Fibroblast of the aortic adventitia (primary cell): ENCODE results near the gene FAM209B. TPM values are rescaled to one million over a fixed set of nuclear protein-coding genes. Genes with fewer than 3 reads are reported as not detected.
A peak's percentile ranks its signal among the peaks of the same experiment; 100 is the strongest.
"Not testable (repeated sequence)": the region's sequence is repeated elsewhere in the genome, so short reads cannot be mapped to it uniquely, and the experiment has no call there.

Source experiments
- DNase-seq: peaks from one replicate; pipeline ENCODE4 v3.0.0-alpha.2; 2010; ENCODE audit warnings: low read depth
- H3K4me3 ChIP-seq: 2 replicates; pipeline ENCODE4 v1.5.1; 2011; ENCODE audit warnings: low read depth, mild to moderate bottlenecking, control low read depth, low read length, moderate library complexity
- total RNA-seq: library from RNA; depleted of rRNA; stranded (reverse); fragments of >200 nt; gene quantifications from 2 replicates; pipeline ENCODE4 v1.2.3, GENCODE V29; 2012; ENCODE audit warnings: low replicate concordance
- TF ChIP-seq, protein P1 (sequence below): IDR thresholded peaks from 2 replicates; pipeline ENCODE4 v1.5.1; 2011; ENCODE audit warnings: mild to moderate bottlenecking, low read length, control low read depth, inconsistent platforms; ENCODE audit not compliant: insufficient read depth

Gene FAM209B, protein sequence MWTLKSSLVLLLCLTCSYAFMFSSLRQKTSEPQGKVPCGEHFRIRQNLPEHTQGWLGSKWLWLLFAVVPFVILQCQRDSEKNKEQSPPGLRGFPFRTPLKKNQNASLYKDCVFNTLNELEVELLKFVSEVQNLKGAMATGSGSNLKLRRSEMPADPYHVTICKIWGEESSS
- total RNA-seq = not detected in 2 replicates

DNA sequence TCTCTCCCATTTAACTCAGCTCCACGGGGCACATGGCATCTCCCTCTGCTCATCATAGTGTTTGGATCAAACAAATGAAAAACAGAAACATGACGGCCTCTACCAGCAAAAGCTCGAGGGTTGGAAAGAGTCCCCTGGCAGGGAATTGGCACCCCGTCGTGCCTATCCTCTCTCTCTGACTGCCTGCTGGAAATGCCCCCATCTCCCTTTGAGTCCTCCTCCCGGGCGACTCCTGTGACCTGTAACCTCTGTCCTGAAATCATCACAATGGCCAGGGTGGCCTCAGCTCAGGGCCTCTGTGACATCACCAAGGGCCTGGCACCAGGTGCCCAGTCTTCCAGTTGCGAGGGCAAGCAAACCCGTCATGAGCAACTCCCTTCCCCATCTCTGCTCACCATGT is at the start of gene FAM209B:
TSS of gene FAM209B (plus strand) at position 301 of the 400 bp plus-strand sequence. CDS start at position 397, 96 bp downstream.
- not testable (repeated sequence) for H3K4me3 ChIP-seq, DNase-seq

DNA sequence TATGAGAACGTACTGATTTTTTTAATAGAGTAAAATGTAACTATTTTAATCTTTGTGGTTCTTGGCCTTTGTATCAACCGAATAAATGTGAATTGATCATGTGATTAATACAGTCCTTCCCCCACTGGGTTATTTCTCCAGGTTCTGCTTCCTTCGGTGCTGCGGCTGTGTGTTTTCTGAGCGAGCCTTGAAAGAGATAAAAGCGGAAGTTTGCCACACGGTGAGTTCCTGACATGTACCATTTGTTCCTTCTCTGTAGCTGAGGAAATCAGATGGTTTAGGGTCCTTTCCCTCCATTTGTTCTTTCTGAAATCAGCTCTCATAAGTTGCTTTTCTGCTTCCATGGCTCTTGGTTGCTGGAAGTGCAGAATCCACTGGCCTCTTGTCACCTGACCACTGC is 49.1 kb upstream of the FAM209B start:
- TF ChIP-seq, protein P1, sequence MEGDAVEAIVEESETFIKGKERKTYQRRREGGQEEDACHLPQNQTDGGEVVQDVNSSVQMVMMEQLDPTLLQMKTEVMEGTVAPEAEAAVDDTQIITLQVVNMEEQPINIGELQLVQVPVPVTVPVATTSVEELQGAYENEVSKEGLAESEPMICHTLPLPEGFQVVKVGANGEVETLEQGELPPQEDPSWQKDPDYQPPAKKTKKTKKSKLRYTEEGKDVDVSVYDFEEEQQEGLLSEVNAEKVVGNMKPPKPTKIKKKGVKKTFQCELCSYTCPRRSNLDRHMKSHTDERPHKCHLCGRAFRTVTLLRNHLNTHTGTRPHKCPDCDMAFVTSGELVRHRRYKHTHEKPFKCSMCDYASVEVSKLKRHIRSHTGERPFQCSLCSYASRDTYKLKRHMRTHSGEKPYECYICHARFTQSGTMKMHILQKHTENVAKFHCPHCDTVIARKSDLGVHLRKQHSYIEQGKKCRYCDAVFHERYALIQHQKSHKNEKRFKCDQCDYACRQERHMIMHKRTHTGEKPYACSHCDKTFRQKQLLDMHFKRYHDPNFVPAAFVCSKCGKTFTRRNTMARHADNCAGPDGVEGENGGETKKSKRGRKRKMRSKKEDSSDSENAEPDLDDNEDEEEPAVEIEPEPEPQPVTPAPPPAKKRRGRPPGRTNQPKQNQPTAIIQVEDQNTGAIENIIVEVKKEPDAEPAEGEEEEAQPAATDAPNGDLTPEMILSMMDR = no peak
- no peak for DNase-seq
- no peak overlapping the region for H3K4me3 ChIP-seq

DNA sequence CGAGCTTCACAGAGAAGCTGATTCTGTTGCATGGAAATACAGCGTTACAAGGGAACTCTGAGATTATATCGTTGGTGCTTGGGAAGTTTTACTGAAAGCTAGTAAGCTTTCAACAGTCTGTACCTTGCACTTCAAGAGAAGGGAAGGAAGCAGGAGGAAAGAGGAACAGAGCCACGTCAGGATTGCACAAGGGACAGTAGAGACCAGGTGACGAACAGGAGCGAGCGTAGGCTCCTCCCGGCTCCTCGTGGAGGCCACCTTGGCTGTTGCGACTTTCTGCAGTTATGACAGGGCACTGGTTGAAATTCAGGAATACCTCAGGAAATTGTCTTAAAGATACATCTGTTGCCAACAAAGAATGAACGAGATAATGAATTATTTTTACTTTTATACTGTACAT is 45.8 kb upstream of the FAM209B start:
- no peak for DNase-seq
- TF ChIP-seq, protein P1 = no peak
- H3K4me3 ChIP-seq = no peak overlapping the region

DNA sequence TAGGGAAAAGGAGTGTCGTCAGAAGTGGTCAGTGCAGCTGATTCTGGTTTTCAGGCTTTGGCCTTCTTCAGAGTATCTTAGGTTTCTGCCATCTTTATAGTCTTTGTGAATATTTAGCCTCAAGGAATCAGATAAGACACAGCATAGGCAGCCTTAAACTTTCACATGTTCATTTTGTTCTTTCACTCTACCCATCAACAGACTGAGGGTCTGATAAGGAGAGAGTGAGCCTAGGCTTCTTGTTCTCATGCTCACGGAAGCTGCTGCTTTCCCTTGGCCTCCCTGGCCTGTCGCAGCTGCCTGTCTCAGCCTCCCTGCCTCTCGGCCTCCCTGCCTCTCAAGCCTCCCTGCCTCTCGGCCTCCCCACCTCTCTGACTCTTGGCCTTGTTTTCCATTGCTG is 44.5 kb upstream of the FAM209B start:
- TF ChIP-seq, protein P1 = no peak
- no peak for DNase-seq
- no peak overlapping the region for H3K4me3 ChIP-seq

DNA sequence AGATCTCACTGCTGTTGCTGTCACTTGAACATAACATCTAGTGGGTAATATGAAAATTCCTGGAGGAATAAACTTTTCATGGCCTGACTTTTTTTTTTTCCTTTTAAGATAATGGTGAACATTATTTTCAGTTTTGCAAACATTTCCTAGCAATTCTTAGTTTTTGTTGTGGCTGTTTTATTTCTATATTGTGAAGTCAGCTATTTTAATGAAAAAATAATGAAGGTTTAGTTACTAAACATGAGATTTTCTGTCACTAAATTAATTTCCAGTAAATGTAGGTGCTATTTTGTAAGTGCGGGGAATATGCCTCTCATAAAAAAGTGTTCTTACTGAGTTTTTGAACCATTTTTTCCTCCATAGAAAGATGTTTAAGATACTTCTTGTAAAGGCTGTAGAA is 31.9 kb upstream of the FAM209B start:
- TF ChIP-seq, protein P1 = no peak
- DNase-seq = no peak

DNA sequence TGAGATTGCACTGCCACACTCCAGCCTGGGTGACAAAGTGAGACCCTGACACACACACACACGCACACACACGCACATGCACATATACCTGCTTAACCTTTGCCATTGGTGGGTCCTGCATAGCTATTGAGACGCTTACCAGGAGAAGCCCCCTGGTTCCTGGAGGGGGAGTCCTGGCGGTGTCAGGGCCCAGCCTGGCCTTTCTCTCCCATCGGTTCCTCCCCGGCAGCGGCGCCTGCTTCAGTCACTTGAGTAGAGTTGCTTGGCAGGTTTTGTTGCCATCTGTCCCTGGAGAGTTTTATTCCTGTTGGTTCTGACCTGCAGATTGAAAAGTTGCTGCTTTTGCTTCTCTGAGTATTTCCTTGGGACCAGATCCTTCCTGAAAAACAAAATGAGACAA is 29.1 kb upstream of the FAM209B start:
- TF ChIP-seq, protein P1 = no peak
- no peak overlapping the region for H3K4me3 ChIP-seq

More for the DNA sequence above, 31.9 kb upstream of the FAM209B start:
- H3K4me3 ChIP-seq = no peak overlapping the region

DNA sequence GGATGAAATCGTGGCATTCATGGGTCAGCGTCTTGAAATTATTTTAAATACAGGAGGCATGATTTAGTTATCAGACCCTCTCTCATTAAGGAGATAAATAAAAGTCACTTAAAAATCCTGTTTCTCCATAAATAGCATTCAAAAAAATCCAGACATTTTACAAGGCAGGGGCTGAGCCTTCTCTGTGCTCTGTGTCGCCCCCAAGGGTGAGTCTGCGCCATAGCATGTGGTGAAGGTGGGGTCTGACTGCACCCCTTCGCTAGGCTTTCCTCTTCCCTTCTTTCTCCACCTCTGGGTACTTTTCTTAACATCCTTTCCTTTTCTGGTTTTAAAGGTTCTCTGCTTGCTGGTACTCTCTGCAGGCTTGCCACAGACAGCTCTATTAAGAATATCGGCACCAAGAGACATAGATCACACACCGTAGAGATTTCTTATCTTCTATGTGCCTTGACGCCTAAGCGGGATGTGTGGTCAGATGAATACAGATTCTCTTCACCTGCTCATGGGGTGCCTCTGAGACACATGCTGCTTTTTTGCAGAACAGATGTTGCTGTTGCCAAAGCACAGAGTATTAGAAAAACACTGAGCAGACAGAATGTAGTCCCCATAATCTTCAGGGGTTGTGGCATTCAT is 28.6 kb upstream of the FAM209B start:
- TF ChIP-seq, protein P1 = peak; percentile 55
- H3K4me3 ChIP-seq = no peak overlapping the region
- no peak for DNase-seq

More for the DNA sequence above, 29.1 kb upstream of the FAM209B start:
- no peak for DNase-seq
